ENCODE measurements around the gene IGHMBP2.

Gene IGHMBP2

DNA sequence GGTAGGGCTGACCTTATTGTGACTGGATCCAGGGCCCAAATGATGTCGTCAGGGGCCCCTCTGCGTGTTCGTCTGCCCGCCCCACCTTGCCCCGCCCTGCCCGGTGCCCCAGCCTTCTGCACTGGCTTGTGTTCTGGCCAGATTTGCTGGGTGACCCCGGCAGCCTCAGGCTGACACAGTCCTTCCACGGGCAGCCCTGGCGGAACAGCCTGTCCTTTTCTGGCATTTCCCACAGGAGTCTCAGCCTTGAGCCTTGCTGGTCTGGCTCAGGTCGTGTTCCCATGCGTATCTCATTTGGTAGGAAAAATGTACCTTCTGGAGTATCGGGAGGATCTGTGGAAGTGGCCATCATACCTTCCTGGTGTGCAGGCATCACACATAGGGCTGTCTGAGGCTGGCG, 31.0 kb downstream of the IGHMBP2 start:
- TF ChIP-seq NFIC (IDR thresholded peaks at IDR 0.05), result no peak
- TF ChIP-seq CREB1 (IDR thresholded peaks at IDR 0.05; ENCODE audit: low read depth), result no peak
- TF ChIP-seq FOXM1 (IDR thresholded peaks at IDR 0.05; ENCODE audit: borderline replicate concordance, low read depth), result no peak
- no peak for TF ChIP-seq TEAD4 (IDR thresholded peaks at IDR 0.05)
- TF ChIP-seq EGR1 (IDR thresholded peaks at IDR 0.05), result no peak
- TF ChIP-seq TAF1 (IDR thresholded peaks at IDR 0.05; ENCODE audit: low read depth), result no peak
- no peak for TF ChIP-seq RAD21 (IDR thresholded peaks at IDR 0.05; ENCODE audit: low read depth)
- no peak for TF ChIP-seq CEBPB (IDR thresholded peaks at IDR 0.05)
- TF ChIP-seq, protein P1, sequence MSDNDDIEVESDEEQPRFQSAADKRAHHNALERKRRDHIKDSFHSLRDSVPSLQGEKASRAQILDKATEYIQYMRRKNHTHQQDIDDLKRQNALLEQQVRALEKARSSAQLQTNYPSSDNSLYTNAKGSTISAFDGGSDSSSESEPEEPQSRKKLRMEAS (IDR thresholded peaks at IDR 0.05), result no peak
- TF ChIP-seq YY1 (IDR thresholded peaks at IDR 0.05; ENCODE audit: low read depth), result no peak
- TF ChIP-seq ZBTB7A (IDR thresholded peaks at IDR 0.05; ENCODE audit: low read depth), result no peak
- TF ChIP-seq TCF12 (IDR thresholded peaks at IDR 0.05; ENCODE audit: low read depth), result no peak
- TF ChIP-seq, protein P2, sequence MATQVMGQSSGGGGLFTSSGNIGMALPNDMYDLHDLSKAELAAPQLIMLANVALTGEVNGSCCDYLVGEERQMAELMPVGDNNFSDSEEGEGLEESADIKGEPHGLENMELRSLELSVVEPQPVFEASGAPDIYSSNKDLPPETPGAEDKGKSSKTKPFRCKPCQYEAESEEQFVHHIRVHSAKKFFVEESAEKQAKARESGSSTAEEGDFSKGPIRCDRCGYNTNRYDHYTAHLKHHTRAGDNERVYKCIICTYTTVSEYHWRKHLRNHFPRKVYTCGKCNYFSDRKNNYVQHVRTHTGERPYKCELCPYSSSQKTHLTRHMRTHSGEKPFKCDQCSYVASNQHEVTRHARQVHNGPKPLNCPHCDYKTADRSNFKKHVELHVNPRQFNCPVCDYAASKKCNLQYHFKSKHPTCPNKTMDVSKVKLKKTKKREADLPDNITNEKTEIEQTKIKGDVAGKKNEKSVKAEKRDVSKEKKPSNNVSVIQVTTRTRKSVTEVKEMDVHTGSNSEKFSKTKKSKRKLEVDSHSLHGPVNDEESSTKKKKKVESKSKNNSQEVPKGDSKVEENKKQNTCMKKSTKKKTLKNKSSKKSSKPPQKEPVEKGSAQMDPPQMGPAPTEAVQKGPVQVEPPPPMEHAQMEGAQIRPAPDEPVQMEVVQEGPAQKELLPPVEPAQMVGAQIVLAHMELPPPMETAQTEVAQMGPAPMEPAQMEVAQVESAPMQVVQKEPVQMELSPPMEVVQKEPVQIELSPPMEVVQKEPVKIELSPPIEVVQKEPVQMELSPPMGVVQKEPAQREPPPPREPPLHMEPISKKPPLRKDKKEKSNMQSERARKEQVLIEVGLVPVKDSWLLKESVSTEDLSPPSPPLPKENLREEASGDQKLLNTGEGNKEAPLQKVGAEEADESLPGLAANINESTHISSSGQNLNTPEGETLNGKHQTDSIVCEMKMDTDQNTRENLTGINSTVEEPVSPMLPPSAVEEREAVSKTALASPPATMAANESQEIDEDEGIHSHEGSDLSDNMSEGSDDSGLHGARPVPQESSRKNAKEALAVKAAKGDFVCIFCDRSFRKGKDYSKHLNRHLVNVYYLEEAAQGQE (IDR thresholded peaks at IDR 0.05; ENCODE audit: low read depth), result no peak
- TF ChIP-seq EP300 (IDR thresholded peaks at IDR 0.05; ENCODE audit: borderline replicate concordance), result no peak
- TF ChIP-seq USF1 (IDR thresholded peaks at IDR 0.05), result no peak

GRCh38 chr11:68935066-68935465, 31.4 kb downstream of the IGHMBP2 start:
- TF ChIP-seq RAD21 (IDR thresholded peaks at IDR 0.05; ENCODE audit: low read depth), result no peak
- no peak for TF ChIP-seq USF1 (IDR thresholded peaks at IDR 0.05)
- no peak for TF ChIP-seq NFIC (IDR thresholded peaks at IDR 0.05)
- no peak for TF ChIP-seq CEBPB (IDR thresholded peaks at IDR 0.05)
- no peak for TF ChIP-seq YY1 (IDR thresholded peaks at IDR 0.05; ENCODE audit: low read depth)
- TF ChIP-seq EGR1 (IDR thresholded peaks at IDR 0.05), result no peak
- TF ChIP-seq FOXM1 (IDR thresholded peaks at IDR 0.05; ENCODE audit: borderline replicate concordance, low read depth), result no peak
- TF ChIP-seq TAF1 (IDR thresholded peaks at IDR 0.05; ENCODE audit: low read depth), result no peak
- TF ChIP-seq TCF12 (IDR thresholded peaks at IDR 0.05; ENCODE audit: low read depth), result no peak
- TF ChIP-seq EP300 (IDR thresholded peaks at IDR 0.05; ENCODE audit: borderline replicate concordance), result no peak
- TF ChIP-seq, protein P1 (IDR thresholded peaks at IDR 0.05), result no peak
- TF ChIP-seq, protein P2 (IDR thresholded peaks at IDR 0.05; ENCODE audit: low read depth), result no peak
- no peak for TF ChIP-seq ZBTB7A (IDR thresholded peaks at IDR 0.05; ENCODE audit: low read depth)
- TF ChIP-seq TEAD4 (IDR thresholded peaks at IDR 0.05), result no peak
- no peak for TF ChIP-seq CREB1 (IDR thresholded peaks at IDR 0.05; ENCODE audit: low read depth)

GRCh38 chr11:68935516-68936357, 32.0 kb downstream of the IGHMBP2 start:
- TF ChIP-seq ZBTB7A (IDR thresholded peaks at IDR 0.05; ENCODE audit: low read depth) (no peak), RAD21 (IDR thresholded peaks at IDR 0.05; ENCODE audit: low read depth) (no peak), FOXM1 (IDR thresholded peaks at IDR 0.05; ENCODE audit: borderline replicate concordance, low read depth) (no peak), EGR1 (IDR thresholded peaks at IDR 0.05) (no peak), TCF12 (IDR thresholded peaks at IDR 0.05; ENCODE audit: low read depth) (no peak), CREB1 (IDR thresholded peaks at IDR 0.05; ENCODE audit: low read depth) (no peak), TEAD4 (IDR thresholded peaks at IDR 0.05) (no peak), YY1 (IDR thresholded peaks at IDR 0.05; ENCODE audit: low read depth) (no peak), CEBPB (IDR thresholded peaks at IDR 0.05) (no peak), NFIC (IDR thresholded peaks at IDR 0.05) (no peak), EP300 (IDR thresholded peaks at IDR 0.05; ENCODE audit: borderline replicate concordance) (no peak), TAF1 (IDR thresholded peaks at IDR 0.05; ENCODE audit: low read depth) (no peak)
- TF ChIP-seq, protein P1 (IDR thresholded peaks at IDR 0.05), result no peak
- TF ChIP-seq, protein P2 (IDR thresholded peaks at IDR 0.05; ENCODE audit: low read depth), result no peak

Measured in Ishikawa (cell line).